GM12875 (cell line): ENCODE measurements around the gene MICU2.
A peak's percentile ranks its signal among the peaks of the same experiment; 100 is the strongest.

ENCODE experiments used
- H3K4me3 ChIP-seq: one replicate; pipeline ENCODE4 v1.5.1; 2011; ENCODE audit warnings: low read depth, low read length, control low read depth
- CTCF ChIP-seq: IDR thresholded peaks from 2 replicates; pipeline ENCODE4 v1.5.1; 2011; ENCODE audit warnings: low read depth, mild to moderate bottlenecking, control low read depth, inconsistent platforms, low read length, moderate library complexity, borderline replicate concordance; ENCODE audit not compliant: insufficient read depth

The MICU2 gene

GRCh38 chr13:21632196-21632595, 28.2 kb upstream of the MICU2 start:
- H3K4me3 ChIP-seq: no peak overlapping the region
- TF ChIP-seq CTCF: no peak

- peak; percentile 38; the same call in 1 of the 2 replicates for TF ChIP-seq CTCF
- no peak overlapping the region for H3K4me3 ChIP-seq
These were observed 21.4 kb upstream of the MICU2 start for GRCh38 chr13:21625366-21625765.

GRCh38 chr13:21620861-21621260, 16.9 kb upstream of the MICU2 start:
- H3K4me3 ChIP-seq: no peak overlapping the region
- no peak for TF ChIP-seq CTCF

- no peak for TF ChIP-seq CTCF
These were observed 15.8 kb upstream of the MICU2 start for GRCh38 chr13:21619633-21620220.

GRCh38 chr13:21616880-21617279, 12.9 kb upstream of the MICU2 start:
- TF ChIP-seq CTCF: no peak
- H3K4me3 ChIP-seq: no peak overlapping the region

More at GRCh38 chr13:21619633-21620220, 15.8 kb upstream of the MICU2 start:
- H3K4me3 ChIP-seq: no peak overlapping the region

GRCh38 chr13:21616205-21616866, 12.4 kb upstream of the MICU2 start:
- no peak for TF ChIP-seq CTCF
- H3K4me3 ChIP-seq: no peak overlapping the region

GRCh38 chr13:21615427-21615826, 11.5 kb upstream of the MICU2 start:
- no peak overlapping the region for H3K4me3 ChIP-seq
- no peak for TF ChIP-seq CTCF
